GM19455 (cell line): Measurements from ENCODE around the gene C1D.
"Not testable (repeated sequence)": the region's sequence is repeated elsewhere in the genome, so short reads cannot be mapped to it uniquely, and the experiment has no call there.

Source experiments
- ATAC-seq: cut with Tn5 transposase; IDR thresholded peaks from one replicate; pipeline ENCODE4 v1.9.1; 2021; ENCODE audit not compliant: unreplicated experiment

Gene C1D, protein sequence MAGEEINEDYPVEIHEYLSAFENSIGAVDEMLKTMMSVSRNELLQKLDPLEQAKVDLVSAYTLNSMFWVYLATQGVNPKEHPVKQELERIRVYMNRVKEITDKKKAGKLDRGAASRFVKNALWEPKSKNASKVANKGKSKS

DNA sequence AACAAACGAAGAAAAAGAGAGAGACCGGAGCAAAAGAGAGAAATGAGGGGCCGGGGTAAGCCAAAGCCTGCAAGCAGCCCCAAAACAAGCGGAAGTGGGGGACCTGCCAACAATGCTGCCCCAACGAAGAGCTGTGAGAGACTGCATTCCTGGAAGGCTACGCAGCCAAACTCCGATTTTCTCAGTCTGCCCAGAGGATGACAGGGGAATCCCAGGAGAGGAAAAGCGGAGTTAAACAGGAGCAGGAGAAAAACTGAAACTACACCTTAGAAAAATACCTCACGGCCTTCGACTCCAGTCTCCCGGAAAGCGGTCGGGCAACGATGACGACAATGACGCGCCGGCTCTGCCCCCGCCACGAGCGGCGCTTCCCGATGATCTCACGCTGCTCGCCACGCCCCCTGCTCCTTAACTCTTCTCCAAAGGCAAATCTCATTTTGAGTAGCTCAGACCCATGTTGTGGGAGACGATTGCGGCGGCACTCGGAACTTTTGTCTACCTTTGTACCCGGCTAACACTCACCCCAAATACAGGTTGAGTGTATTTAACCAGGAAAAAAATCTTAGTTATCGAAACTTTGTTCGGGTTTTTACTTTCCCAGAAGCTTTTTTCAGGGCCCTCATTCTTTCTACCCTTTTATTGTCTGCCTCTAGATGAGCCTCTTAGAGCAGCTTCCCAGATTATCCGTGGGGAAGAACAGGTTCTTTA is at the start of gene C1D:
Gene C1D, minus strand, starts transcription at position 325 of the 708 bp plus-strand sequence. CDS start 15,694 bp downstream, outside the sequence.
- peak; percentile 97 for ATAC-seq

- ATAC-seq, result no peak
Observed at GRCh38 chr2:68110102-68110501, 47.3 kb upstream of the C1D start.

DNA sequence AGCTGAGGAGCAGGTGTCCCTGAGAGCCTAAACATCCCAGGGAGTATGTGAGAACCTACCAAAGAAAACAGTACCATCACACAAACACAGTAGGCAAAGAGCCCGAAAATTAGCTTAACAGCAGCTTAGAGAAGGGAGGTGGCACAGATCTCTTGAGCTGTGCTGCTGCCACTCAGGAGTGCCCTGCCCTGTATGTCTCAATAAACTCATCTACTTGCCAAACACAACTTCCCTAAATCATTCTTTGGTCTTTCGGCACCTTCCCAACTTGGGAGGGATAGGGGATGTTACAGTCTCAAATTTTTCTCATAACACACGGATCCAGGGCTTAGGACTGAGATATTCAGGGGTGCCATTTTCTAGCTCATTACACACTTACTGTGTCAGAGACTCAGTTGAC is 45.3 kb upstream of the C1D start:
- ATAC-seq, result no peak

DNA sequence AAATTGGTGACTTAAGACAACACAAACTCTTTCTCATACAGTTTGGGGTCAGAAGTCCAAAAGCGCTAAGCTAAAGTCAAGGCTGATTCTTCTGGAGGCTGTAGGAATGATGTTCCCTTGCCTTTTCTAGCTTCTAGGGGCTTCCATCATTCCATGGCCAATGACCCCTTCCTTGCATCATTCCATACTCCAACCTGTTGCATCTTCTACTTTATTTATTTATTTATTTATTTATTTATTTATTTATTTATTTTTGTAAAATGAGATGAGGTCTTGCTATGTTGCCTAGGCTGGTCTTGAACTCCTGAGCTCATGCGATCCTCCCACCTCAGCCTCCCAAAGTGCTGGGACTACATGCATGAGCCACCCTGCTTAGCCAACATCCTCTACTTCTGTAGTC is 44.7 kb upstream of the C1D start:
- no peak for ATAC-seq

DNA sequence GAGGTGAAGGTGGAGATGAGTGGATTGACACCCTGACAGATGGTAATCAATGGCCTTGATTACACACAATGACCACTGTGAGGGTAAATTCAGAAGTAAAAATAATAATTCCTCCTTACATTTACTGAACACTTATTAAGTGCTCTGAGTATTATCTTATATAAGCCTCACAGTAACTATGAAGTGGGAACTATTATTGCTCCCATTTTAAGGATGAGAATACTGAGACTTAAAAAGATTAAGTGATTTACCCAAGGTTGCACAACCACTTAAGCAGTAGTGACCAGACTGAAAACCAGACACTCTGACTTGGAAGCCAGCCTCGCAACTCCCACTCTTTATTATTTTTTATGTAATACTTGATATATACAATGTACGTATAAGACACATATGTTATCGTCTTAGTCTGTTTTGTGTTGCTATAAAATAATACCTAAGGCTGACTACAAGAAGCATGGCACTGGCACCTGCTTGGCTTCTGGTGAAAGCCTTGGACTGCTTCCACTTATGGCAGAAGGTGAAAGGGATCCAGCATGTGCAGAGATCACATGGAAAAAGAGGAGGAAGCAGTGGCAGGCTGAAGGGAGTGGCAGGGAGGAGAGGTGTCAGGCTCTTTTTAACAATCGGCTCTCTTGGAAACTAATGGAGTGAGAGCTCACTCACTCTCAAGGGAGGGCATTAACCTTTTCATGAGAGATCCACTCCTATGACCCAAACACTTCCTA is 41.5 kb upstream of the C1D start:
- no peak for ATAC-seq

GRCh38 chr2:68103709-68104055 is 40.9 kb upstream of the C1D start:
- ATAC-seq, result no peak

- ATAC-seq, result no peak
Observed at GRCh38 chr2:68103030-68103708, 40.4 kb upstream of the C1D start.

GRCh38 chr2:68100189-68100588 is 37.4 kb upstream of the C1D start:
- no peak for ATAC-seq

DNA sequence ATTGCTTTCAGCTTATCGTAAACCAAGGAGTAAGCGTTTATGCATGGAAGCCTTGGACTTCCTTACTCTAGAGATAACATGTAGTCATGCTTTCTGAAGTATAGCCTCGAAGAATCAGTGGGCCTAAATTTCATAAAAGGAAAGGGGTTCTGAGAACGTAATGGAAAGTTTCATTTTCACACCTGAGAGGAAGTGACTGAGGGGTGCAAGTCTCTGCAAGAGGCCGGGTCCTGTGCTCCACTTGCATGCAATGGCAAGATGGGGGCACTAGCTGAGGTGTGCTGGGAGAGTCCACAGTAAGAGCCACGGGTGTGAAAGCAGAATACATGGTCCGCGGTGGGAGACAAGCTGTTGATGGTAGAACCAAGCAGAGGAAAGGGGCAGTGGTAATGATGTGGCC is 36.5 kb upstream of the C1D start:
- no peak for ATAC-seq

GRCh38 chr2:68098291-68098797 is 35.5 kb upstream of the C1D start:
- ATAC-seq, result no peak

DNA sequence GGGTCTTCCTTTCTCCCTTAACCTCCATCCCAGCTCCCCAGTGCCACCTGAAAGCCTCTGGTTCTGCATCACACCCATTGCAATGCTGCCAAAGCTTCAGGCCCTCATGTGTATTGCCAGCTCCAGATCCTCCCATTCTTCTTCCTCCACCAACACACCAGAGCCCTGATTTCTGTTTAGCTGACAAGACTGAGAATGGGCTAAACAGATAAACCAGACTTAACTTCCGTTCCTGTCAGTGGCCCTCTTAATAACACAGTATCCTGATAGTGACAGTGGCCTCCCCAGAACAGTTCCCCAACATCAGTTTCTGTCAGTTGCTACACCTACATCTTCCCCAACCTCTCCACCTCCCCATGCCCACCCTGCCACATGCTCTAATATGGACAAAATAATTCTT is 31.3 kb upstream of the C1D start:
- no peak for ATAC-seq

DNA sequence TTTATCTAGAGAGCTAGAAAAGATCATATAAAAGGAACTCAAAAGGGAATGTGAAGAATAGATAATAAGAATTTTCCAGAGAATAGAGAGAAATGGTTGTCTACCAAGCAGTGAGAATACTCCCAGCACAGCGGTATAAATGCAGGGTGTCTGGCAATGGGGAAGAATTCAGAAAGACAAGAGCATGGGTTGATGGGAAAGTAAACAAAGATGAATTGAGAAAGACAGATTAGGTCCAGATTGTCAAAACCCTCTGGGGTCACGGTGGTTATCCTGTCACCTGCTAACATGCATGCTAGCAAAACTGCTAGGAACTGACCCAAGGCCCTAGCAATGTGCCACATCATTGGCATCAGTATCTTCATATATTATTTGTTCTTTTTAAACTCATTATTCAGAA is 30.8 kb upstream of the C1D start:
- ATAC-seq, result no peak

GRCh38 chr2:68091439-68092034 is 28.7 kb upstream of the C1D start:
- ATAC-seq, result no peak

DNA sequence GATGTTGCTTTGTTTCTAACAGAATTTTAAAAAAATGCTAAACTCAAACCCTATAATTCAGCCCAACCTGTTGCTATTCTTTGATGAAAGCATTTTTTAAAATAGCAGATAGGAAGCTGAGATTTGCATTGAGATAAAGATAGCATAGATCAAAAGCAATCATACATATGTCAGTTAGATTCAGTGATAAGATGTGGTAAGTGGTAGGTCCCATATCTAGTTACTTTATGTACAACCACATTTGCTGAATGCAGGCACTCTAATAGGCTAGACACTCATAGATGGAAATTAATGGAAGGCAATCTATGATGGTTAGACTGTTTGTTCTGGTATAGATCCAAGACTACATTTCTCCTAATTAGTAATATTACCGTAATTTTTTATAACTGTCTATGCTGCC is 27.2 kb upstream of the C1D start:
- no peak for ATAC-seq

DNA sequence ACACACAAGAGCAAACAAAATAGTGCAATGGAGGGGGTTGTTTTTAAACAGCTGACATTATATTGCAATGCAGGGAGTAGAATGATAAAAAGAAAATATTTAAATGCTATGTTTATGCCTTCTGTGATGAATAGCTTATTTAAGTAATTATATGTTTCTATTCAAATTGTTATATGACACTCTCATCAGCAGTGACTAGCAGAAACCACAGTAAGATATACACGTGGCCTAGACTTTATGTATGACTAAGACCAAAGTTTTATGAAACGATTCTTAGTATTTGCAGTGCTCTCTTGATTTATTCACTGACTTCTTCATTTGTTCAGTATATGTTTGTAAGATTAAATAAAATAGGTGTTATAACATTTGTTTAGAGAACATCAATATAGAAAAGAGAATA is 26.1 kb upstream of the C1D start:
- no peak for ATAC-seq

GRCh38 chr2:68086166-68086565 is 23.4 kb upstream of the C1D start:
- ATAC-seq, result no peak

- ATAC-seq, result no peak
Observed at GRCh38 chr2:68083346-68083745, 20.5 kb upstream of the C1D start.

GRCh38 chr2:68074050-68074449 is 11.2 kb upstream of the C1D start:
- ATAC-seq, result no peak

DNA sequence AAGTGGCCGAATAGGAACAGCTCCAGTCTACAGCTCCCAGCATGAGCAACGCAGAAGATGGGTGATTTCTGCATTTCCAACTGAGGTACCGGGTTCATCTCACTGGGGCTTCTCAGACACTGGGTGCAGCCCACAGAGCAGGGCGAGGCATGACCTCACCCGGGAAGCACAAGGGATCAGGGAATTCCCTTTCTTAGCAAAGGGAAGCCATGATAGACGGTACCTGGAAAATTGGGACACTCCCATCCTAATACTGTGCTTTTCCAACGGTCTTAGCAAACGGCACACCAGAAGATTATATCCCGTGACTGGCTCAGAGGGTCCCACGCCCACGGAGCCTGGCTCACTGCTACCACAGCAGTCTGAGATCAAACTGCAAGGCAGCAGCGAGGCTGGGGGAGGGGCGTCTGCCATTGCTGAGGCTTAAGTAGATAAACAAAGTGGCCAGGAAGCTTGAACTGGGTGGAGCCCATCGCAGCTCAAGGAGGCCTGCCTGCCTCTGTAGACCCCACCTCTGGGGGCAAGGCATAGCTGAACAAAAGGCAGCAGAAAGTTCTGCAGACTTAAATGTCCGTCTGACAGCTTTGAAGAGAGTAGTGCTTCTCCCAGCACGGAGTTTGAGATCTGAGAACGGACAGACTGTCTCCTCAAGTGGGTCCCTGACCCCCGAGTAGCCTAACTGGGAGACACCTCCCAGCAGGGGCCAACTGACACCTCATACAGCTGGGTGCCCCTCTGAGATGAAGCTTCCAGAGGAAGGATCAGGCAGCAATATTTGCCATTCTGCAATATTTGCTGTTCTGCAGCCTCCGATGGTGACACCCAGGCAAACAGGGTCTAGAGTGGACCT is 1.2 kb upstream of the C1D start:
- not testable (repeated sequence) for ATAC-seq

GRCh38 chr2:68060652-68061051 is 2.2 kb downstream of the C1D start:
- no peak for ATAC-seq
